DMS153 (cell line): ENCODE measurements around the gene MTCL1.

Source experiments
- DNase-seq: peaks from one replicate; lab custom pipeline; 2025; lab: John Stamatoyannopoulos, UW

The MTCL1 gene

GRCh38 chr18:8713691-8714090, 8.3 kb downstream of the MTCL1 start:
- no peak for DNase-seq

DNA sequence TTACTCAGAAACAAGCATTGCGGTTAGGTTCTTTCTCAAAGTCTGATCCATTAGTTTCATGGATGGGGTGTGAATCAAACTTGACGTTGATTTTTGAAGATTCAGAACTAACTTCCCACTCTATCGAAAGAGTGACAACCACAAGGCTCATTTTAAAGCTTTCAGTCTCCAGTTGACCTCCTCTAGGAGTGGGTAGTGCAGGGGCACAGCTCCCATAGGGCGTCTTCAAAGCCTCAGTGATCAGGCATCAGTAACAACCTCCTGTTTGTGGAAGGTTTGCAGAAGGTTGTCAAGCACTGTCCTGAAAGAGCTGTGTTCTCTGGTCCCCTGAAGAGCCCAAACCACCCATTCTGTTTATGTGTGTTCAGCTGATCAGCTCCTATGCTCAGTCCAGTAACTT, 10.2 kb downstream of the MTCL1 start:
- DNase-seq = no peak

DNA sequence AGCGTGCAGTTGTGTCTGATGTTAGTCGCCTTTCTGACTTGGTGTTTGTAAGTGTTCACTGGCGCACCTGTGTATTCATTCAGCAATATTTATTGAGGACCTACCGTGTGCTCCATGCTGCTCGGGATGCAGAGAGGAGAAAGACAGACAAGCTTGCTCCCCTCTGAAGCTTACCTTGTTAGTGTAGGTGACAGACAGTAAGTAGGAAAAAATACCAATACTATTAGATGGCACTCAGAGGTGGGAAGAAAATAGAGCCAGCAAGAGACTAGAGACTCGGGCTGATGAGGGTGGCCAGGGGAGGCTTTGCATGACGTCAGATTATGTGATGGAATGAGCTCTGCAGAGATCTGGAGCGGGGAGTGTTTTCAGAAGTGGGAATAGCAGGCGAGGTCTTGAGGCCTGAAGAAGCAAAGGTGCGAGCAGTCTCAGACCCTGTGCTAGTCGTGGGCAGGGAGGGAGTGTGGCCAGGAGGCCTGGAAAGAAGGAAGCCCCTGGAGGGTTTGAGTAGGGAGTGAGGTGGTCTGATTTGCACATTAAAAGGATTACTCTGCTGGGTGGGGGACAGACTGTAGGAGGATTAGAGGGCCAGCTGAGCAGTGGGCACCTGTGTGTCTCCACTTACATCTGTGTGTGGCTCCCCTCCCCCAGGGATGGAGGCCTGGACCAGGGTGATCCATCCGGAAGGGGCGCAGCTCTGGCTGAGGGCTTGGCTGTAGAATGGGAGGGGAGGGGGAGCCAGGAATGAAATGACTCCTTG, 11.8 kb downstream of the MTCL1 start:
- DNase-seq = no peak

DNA sequence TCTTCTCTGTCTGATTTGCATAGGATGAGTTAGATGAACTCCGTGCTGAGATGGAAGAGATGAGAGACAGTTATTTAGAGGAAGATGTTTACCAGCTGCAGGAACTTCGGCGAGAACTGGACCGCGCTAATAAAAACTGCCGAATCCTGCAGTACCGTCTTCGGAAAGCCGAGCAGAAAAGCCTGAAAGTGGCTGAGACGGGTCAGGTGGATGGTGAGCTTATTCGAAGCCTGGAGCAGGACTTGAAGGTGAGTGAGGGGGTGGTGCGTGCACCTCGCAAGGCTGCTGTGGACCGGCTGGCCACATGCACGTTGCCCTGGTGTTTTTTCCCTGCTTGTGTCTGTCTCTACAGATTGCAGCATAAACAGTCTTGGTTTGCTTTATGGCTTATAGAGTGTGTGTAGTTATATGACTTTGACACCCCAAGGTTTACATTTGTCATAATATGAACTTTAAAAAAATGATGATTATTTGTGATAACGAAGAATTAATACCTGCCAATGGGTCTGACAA, 13.1 kb downstream of the MTCL1 start:
- DNase-seq = no peak

DNA sequence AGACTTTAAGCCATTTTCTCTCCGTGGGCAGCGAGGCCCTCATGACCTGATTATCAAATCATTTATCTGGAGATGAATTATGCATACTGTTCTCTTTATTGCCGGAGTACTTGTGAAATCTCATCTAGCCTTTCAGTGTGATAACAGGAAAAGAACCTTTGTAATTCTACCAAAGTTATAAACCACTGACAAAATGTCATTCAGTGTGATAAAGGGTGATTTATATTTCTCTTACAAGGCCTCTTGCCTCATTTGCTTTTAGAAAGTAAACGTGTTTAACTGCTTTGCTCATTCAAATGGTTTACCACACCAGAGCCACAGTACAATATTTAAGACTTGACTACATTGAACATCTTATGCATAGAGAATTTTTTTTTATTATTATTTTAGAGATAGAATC, 13.8 kb downstream of the MTCL1 start:
- DNase-seq = no peak

GRCh38 chr18:8720141-8720540, 14.8 kb downstream of the MTCL1 start:
- no peak for DNase-seq

DNA sequence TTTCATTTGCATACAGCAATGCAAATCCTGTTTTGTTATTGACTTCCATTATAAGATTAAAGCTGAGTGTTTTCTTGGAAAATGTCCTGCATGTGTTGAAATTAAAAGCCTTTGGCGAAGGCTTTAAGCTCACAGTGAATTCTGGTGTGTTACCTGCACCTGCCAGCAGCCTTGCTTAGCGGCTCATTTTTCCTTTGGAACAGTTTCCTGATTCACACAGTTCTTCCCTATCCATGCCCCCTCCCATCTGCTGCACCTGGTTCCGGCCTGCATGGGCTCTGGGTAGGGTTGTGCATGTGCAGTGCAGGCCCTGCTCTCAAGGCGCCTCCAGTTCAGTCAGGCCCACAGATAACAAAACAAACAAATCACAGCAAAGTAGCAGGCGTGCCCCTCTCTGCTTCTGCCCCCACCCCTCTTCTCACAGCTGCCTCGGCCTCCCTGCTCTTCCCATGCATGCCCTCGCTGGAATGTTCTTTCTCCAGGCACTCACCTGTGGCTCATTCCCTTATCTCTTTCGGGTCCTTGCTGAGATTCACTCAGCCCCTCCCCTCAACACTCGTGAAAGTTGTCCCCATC, 15.8 kb downstream of the MTCL1 start:
- DNase-seq = no peak

DNA sequence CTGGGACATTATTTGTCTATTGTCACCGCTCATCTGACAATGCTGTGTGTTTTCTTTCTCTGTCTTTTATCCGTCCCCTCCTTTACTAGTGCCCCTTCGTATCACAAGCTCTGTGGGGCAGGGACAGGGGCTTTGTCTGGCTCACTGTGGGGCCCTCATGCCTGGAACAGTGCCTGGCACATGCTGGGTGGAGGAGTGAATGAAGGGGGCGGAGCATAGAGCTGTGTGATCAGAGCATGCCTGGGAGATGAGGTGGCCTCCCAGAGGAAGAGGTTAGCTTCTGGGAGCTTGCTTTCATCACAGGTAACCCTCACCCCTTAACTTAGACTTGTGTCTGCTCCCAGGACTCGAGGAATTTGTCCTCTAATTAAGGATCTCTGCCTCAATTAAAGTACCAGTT, 16.4 kb downstream of the MTCL1 start:
- DNase-seq = no peak

GRCh38 chr18:8722946-8723820, 17.8 kb downstream of the MTCL1 start:
- DNase-seq = no peak

- no peak for DNase-seq
Measured at GRCh38 chr18:8724452-8724851, 19.1 kb downstream of the MTCL1 start.

DNA sequence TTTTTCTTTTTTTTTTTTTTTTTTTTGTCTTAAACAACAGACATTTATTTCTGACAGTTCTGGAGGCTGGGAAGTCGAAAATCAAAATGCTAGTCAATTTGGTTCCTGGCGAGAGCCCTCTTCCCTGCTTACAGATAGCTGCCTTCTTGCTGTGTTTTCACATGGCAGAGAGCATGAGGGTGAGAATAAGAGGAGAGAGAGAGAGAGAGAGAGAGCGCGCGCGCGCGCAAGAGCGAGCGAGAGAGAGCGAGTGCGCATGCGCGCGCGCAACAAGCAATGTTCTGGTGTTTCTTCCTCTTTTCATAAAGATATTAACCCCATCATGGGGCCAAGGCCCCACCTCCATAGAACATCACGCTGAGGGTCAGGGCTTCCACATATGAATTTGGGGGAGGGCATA, 20.9 kb downstream of the MTCL1 start:
- DNase-seq = no peak

GRCh38 chr18:8726963-8727705, 21.8 kb downstream of the MTCL1 start:
- DNase-seq = no peak

GRCh38 chr18:8730080-8730827, 24.9 kb downstream of the MTCL1 start:
- DNase-seq = no peak

DNA sequence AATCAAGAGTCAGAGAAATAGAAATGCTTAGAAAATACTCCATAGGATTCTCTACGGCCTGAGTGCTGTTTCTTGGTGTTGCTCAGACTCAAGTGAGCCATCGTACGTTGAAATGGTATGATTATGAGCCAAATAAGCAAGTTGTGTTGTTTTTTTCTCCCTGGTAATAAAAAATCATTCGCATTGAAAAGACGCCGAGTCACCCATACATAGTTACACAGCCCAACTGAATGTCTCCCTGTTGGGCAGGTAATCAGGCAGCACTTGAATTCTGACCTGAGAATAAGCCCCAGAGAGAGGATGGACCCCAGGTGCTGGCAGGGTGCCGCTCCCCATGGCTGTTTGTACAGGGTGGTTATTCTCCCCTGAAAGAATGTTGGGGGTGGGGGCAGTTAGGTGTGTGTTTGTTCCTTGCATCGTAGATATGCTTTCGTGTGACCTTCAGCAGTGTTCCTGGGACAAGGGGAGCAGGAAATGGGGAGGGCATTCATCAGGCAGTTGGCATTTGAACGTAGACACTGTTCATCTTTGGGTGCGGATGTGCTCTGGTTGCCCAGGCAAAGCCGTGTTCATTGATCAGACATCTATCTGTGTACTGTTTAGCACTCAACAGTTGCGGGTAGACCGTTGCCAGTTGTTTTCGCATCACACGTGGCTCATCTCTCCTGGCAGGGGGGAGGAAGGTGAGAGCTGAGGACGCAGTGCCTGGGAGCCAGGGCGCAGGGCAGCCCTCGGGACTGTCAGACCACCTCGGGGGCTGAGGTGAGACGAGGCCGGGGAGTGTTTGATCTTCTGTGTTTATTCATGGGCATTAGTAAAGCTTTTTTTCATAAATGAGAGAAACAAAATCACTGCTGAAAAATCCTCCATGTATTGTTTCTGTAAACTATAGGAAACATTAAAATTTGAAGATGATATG, 27.3 kb downstream of the MTCL1 start:
- no peak for DNase-seq

GRCh38 chr18:8734496-8734895, 29.1 kb downstream of the MTCL1 start:
- no peak for DNase-seq

DNA sequence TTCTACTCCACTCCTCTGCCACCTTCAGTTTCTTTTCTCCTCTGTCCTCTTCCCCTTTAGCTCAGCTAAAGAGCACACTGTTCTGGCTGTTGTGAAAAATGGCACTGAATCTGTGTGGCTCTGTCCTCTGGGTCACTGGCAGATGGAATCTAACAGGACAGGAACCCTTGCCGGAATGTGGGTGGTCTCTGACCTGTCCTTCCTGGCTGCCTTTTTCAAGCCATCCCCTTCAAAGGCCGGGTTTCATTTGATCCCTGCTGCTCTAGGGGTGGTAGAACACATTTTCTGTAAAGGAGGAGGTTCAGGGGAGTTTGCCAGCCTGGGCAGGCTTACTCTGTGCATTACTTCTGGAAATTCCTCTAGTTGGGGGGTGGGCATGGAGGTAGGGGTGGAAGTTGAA, 29.9 kb downstream of the MTCL1 start:
- no peak for DNase-seq

- DNase-seq = no peak
Measured at GRCh38 chr18:8741117-8741516, 35.8 kb downstream of the MTCL1 start.

GRCh38 chr18:8741532-8741931, 36.2 kb downstream of the MTCL1 start:
- no peak for DNase-seq

GRCh38 chr18:8742387-8743361, 37.3 kb downstream of the MTCL1 start:
- DNase-seq = no peak
